Measurements from ENCODE around the gene CYP4A11.

GRCh38 chr1:46983830-46984586 is 42.7 kb upstream of the CYP4A11 start:
- TF ChIP-seq CTCF (conservative IDR thresholded peaks at IDR 0.05; ENCODE audit: low read depth, low read length), result no peak
- no peak for TF ChIP-seq EZH2 (IDR thresholded peaks at IDR 0.05; ENCODE audit: low read length, unreplicated experiment)

Measured in PC-3 (cell line).